ENCODE data around the gene SPOCK1. TPM values are rescaled to one million over a fixed set of nuclear protein-coding genes. Genes with fewer than 3 reads are reported as not detected.

The SPOCK1 gene
- total and polyA plus RNA-seq, 4 donors = 31.8 to 217 (median 132) TPM

- 53% methylated on average over 2 of the region's 5 CpGs for WGBS (ENCODE audit: insufficient coverage)
- H3K4me1 ChIP-seq (ENCODE audit: control insufficient read depth, insufficient read depth, low read length) = peaks cover 23% of the 10 kb centered on the region
Measured at GRCh38 chr5:137147346-137147745, 351.8 kb downstream of the SPOCK1 start.

DNA sequence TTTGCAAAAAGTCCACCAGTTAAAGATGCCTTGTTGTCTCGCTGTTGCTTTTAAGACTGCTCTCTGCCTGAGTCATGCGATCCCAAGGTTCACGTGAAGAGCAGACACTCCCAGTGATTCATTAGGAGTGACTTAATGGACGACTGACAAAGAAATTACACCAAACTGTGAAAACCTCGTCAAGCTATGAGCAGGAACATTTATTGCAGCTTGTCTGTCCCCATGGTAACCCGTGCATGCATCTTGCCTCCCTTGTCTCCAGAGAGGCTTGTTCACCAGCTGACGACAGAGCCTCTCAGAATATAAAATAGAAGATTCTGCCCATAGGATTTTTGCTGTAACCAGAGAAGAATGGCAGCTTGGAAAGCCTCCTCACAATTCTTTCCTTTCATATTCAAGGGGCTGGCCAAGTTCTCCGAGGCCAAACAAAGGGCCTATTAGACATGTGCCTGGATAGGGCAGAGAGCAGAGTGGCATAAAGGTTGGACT is 352.7 kb downstream of the SPOCK1 start:
- Histone ChIP-seq H3K4me1 (ENCODE audit: control insufficient read depth, insufficient read depth, low read length) (peaks cover 26% of the 10 kb centered on the region), H3K9me3 (ENCODE audit: control insufficient read depth, insufficient read depth, low read length) (no peaks in the 10 kb centered on the region), H3K27ac (ENCODE audit: low read depth, low read length) (peak overlapping the region; percentile 80), H3K4me3 (ENCODE audit: low read depth, low read length) (no peak overlapping the region), H3K27me3 (ENCODE audit: control insufficient read depth, insufficient read depth, low read length) (peaks cover 6% of the 10 kb centered on the region), H3K36me3 (ENCODE audit: control insufficient read depth, insufficient read depth, low read length) (no peaks in the 10 kb centered on the region)
- 6% methylated on average over 6 of the region's 8 CpGs for WGBS (ENCODE audit: insufficient coverage)
- DNase-seq (ENCODE audit: low read depth in 4 of 6, low spot score in 6 of 6) = peak in 5 of 6 donors; percentile 60 to 97 (median 64)

More at GRCh38 chr5:137147346-137147745, 351.8 kb downstream of the SPOCK1 start:
- Histone ChIP-seq H3K27ac (ENCODE audit: low read depth, low read length) (peak overlapping the region; percentile 13), H3K9me3 (ENCODE audit: control insufficient read depth, insufficient read depth, low read length) (no peaks in the 10 kb centered on the region), H3K4me3 (ENCODE audit: low read depth, low read length) (no peak overlapping the region), H3K27me3 (ENCODE audit: control insufficient read depth, insufficient read depth, low read length) (peaks cover 6% of the 10 kb centered on the region), H3K36me3 (ENCODE audit: control insufficient read depth, insufficient read depth, low read length) (no peaks in the 10 kb centered on the region)
- no peak for DNase-seq (ENCODE audit: low read depth in 4 of 6, low spot score in 6 of 6)

DNA sequence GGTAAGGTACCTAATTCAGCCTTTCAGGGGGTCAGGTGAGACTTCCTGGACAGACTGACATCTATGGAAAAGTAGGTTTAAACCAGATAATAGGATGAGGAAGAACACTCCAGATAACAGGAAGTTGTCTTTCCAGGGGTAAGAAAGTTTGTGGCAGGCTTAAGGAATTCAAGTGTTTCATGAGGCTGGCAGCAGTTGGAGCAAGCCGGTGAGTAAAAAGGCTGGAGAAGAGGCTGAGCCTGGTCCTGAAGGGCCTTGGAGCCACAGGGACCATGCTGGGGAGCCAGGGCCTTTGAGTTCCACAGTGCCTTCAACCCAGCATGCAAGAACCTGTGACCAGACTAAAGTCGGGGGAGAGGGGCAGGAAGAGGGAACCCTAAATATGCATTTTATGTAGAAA is 353.4 kb downstream of the SPOCK1 start:
- Histone ChIP-seq H3K9me3 (ENCODE audit: control insufficient read depth, insufficient read depth, low read length) (no peaks in the 10 kb centered on the region), H3K27ac (ENCODE audit: low read depth, low read length) (peak overlapping the region; percentile 80), H3K4me1 (ENCODE audit: control insufficient read depth, insufficient read depth, low read length) (peaks cover 27% of the 10 kb centered on the region), H3K4me3 (ENCODE audit: low read depth, low read length) (no peak overlapping the region), H3K36me3 (ENCODE audit: control insufficient read depth, insufficient read depth, low read length) (no peaks in the 10 kb centered on the region), H3K27me3 (ENCODE audit: control insufficient read depth, insufficient read depth, low read length) (peaks cover 6% of the 10 kb centered on the region)
- DNase-seq (ENCODE audit: low read depth in 4 of 6, low spot score in 6 of 6) = no peak
- WGBS (ENCODE audit: insufficient coverage) = 92% methylated on average over 1 of the region's 2 CpGs

GRCh38 chr5:137144656-137145055 is 354.5 kb downstream of the SPOCK1 start:
- peaks cover 3% of the 10 kb centered on the region for H3K27me3 ChIP-seq (ENCODE audit: control insufficient read depth, insufficient read depth, low read length)
- no peaks in the 10 kb centered on the region for H3K36me3 ChIP-seq (ENCODE audit: control insufficient read depth, insufficient read depth, low read length)
- WGBS (ENCODE audit: insufficient coverage) = 82% methylated on average over 4 of the region's 4 CpGs
- no peak overlapping the region for H3K4me3 ChIP-seq (ENCODE audit: low read depth, low read length)
- peaks cover 32% of the 10 kb centered on the region for H3K4me1 ChIP-seq (ENCODE audit: control insufficient read depth, insufficient read depth, low read length)
- no peak overlapping the region for H3K27ac ChIP-seq (ENCODE audit: low read depth, low read length)
- H3K9me3 ChIP-seq (ENCODE audit: control insufficient read depth, insufficient read depth, low read length) = no peaks in the 10 kb centered on the region
- no peak for DNase-seq (ENCODE audit: low read depth in 4 of 6, low spot score in 6 of 6)

DNA sequence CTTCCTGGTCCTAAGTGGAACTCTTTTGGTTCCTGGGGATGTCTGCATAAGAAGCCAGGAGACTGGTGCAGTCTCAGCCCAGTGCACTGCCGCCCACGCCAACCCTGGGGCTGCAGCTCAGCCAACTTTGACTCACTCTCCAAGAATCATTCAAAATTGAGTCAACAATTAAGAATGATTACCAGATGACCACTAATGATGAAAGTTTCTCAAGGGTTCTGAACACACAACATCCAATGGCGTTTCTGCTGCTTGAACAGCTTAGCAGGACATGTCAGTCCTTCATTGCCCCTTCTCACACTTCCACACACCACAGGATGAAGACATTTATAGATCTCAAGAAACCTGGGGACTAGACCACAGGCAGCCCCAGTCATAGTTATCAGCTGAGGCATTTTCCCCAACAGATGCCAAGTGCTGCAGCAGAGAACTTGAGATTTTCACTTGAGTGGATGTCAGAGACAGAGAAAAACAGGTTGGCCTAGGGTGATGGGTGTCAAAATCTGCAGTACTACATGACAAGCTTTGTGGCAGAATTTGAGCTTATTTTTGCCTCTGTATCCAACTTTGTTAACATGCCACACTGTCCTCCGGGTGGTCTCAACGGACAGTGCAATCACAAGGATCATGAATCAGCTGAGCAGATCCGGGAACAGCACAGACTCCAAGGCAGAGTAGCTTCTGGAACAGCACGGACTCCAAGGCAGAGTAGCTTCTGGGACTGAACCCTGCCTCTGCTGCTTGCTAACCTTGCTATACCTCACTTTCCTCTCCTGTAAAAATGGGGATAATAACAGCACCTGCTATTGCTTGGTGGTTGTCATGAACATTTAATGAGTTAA is 356.1 kb downstream of the SPOCK1 start:
- DNase-seq (ENCODE audit: low read depth in 4 of 6, low spot score in 6 of 6) = peak in 1 of 6 donors; percentile 3
- H3K4me3 ChIP-seq (ENCODE audit: low read depth, low read length) = no peak overlapping the region
- H3K4me1 ChIP-seq (ENCODE audit: control insufficient read depth, insufficient read depth, low read length) = peaks cover 31% of the 10 kb centered on the region
- H3K36me3 ChIP-seq (ENCODE audit: control insufficient read depth, insufficient read depth, low read length) = no peaks in the 10 kb centered on the region
- H3K27ac ChIP-seq (ENCODE audit: low read depth, low read length) = peak overlapping the region; percentile 4
- no peaks in the 10 kb centered on the region for H3K9me3 ChIP-seq (ENCODE audit: control insufficient read depth, insufficient read depth, low read length)
- H3K27me3 ChIP-seq (ENCODE audit: control insufficient read depth, insufficient read depth, low read length) = no peaks in the 10 kb centered on the region
- WGBS (ENCODE audit: insufficient coverage) = 73% methylated on average over 5 of the region's 7 CpGs

GRCh38 chr5:137142346-137142745 is 356.8 kb downstream of the SPOCK1 start:
- peaks cover 29% of the 10 kb centered on the region for H3K4me1 ChIP-seq (ENCODE audit: control insufficient read depth, insufficient read depth, low read length)
- 59% methylated on average over 3 of the region's 3 CpGs for WGBS (ENCODE audit: insufficient coverage)
- peak in 1 of 6 donors; percentile 73 for DNase-seq (ENCODE audit: low read depth in 4 of 6, low spot score in 6 of 6)
- H3K27ac ChIP-seq (ENCODE audit: low read depth, low read length) = peak overlapping the region; percentile 4
- no peaks in the 10 kb centered on the region for H3K27me3 ChIP-seq (ENCODE audit: control insufficient read depth, insufficient read depth, low read length)
- no peak overlapping the region for H3K4me3 ChIP-seq (ENCODE audit: low read depth, low read length)
- no peaks in the 10 kb centered on the region for H3K36me3 ChIP-seq (ENCODE audit: control insufficient read depth, insufficient read depth, low read length)
- no peaks in the 10 kb centered on the region for H3K9me3 ChIP-seq (ENCODE audit: control insufficient read depth, insufficient read depth, low read length)

DNA sequence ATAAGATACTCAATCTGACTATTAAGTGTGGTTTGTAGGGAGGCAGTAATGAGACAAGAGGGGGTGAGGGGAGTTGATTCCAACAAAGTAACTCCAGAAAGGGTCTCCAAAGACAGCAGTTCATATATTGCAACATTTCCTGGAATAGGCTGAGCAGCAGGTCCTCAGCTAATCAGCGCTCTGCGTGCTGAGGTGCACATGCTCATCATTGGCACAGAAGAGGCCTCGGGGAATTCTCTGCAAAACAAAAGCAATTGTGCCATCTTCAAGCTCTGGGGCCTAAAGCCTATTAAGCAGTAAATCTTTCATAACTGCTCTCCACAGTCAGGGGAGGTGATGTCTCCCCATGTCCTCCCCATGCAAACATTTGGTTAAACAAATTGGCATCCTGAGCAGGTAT is 357.3 kb downstream of the SPOCK1 start:
- H3K4me1 ChIP-seq (ENCODE audit: control insufficient read depth, insufficient read depth, low read length) = peaks cover 32% of the 10 kb centered on the region
- no peaks in the 10 kb centered on the region for H3K36me3 ChIP-seq (ENCODE audit: control insufficient read depth, insufficient read depth, low read length)
- peak in 3 of 6 donors; percentile 45 to 95 (median 48) for DNase-seq (ENCODE audit: low read depth in 4 of 6, low spot score in 6 of 6)
- 39% methylated on average over 3 of the region's 3 CpGs for WGBS (ENCODE audit: insufficient coverage)
- no peaks in the 10 kb centered on the region for H3K9me3 ChIP-seq (ENCODE audit: control insufficient read depth, insufficient read depth, low read length)
- no peaks in the 10 kb centered on the region for H3K27me3 ChIP-seq (ENCODE audit: control insufficient read depth, insufficient read depth, low read length)
- H3K27ac ChIP-seq (ENCODE audit: low read depth, low read length) = no peak overlapping the region
- H3K4me3 ChIP-seq (ENCODE audit: low read depth, low read length) = no peak overlapping the region

DNA sequence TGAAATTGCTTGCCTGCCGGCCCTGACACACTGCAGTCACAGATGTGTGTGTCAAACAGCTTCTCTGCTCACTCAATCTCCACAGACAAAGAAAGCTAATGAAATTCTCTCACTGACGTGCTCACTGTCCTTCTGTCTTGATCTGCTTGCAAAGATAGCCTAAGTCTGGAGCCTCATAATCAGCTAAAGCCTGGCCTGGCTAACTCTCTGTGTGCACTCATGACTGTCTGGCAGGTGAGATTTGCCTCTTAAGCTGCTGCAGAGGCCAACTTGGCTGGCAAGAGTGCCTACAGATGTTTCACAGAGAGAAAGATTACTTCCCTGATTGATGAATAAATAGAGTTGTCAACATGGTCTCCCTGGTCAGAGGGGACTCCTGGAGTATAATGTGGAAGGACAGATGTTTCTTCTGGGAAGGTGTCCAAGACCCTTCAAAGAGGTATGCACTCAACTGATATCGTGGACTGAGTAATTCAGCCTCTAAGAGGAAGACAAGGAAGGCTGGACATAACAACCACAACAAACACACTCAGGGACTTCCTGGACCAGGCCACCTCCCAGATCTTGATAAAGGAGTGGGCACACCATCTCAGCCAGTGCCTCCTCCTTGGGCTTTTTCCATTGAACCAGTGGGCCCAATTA is 362.0 kb downstream of the SPOCK1 start:
- Histone ChIP-seq H3K27ac (ENCODE audit: low read depth, low read length) (no peak overlapping the region), H3K27me3 (ENCODE audit: control insufficient read depth, insufficient read depth, low read length) (no peaks in the 10 kb centered on the region), H3K36me3 (ENCODE audit: control insufficient read depth, insufficient read depth, low read length) (no peaks in the 10 kb centered on the region), H3K4me1 (ENCODE audit: control insufficient read depth, insufficient read depth, low read length) (peaks cover 12% of the 10 kb centered on the region), H3K9me3 (ENCODE audit: control insufficient read depth, insufficient read depth, low read length) (no peaks in the 10 kb centered on the region), H3K4me3 (ENCODE audit: low read depth, low read length) (no peak overlapping the region)
- 21% methylated on average over 2 of the region's 3 CpGs for WGBS (ENCODE audit: insufficient coverage)
- no peak for DNase-seq (ENCODE audit: low read depth in 4 of 6, low spot score in 6 of 6)

- Histone ChIP-seq H3K9me3 (ENCODE audit: control insufficient read depth, insufficient read depth, low read length) (no peaks in the 10 kb centered on the region), H3K27me3 (ENCODE audit: control insufficient read depth, insufficient read depth, low read length) (no peaks in the 10 kb centered on the region), H3K4me3 (ENCODE audit: low read depth, low read length) (no peak overlapping the region), H3K36me3 (ENCODE audit: control insufficient read depth, insufficient read depth, low read length) (no peaks in the 10 kb centered on the region), H3K4me1 (ENCODE audit: control insufficient read depth, insufficient read depth, low read length) (peaks cover 5% of the 10 kb centered on the region), H3K27ac (ENCODE audit: low read depth, low read length) (no peak overlapping the region)
- DNase-seq (ENCODE audit: low read depth in 4 of 6, low spot score in 6 of 6) = peak in 1 of 6 donors; percentile 49
- 38% methylated on average over 1 of the region's 7 CpGs for WGBS (ENCODE audit: insufficient coverage)
Measured at GRCh38 chr5:137134920-137135532, 364.1 kb downstream of the SPOCK1 start.

Data from spinal cord (tissue), 10 donors.